Neural cell (in vitro differentiated cells): Measurements from ENCODE around the gene SLC25A30.
"Not testable (repeated sequence)": the region's sequence is repeated elsewhere in the genome, so short reads cannot be mapped to it uniquely, and the experiment has no call there.

Experiments
- CTCF ChIP-seq: fragments of 450-650 bp; IDR thresholded peaks from 2 replicates; pipeline ENCODE4 v1.5.1; 2014; ENCODE audit warnings: antibody characterized with exemption, mild to moderate bottlenecking, moderate library complexity; ENCODE audit not compliant: poor library complexity, severe bottlenecking
- EP300 ChIP-seq: fragments of 450-650 bp; conservative IDR thresholded peaks from 2 replicates; pipeline ENCODE4 v1.6.1; 2014; ENCODE audit warnings: antibody characterized with exemption, mild to moderate bottlenecking, moderate library complexity; ENCODE audit not compliant: poor library complexity, severe bottlenecking
- EZH2 ChIP-seq: fragments of 200-600, 300-800 bp; shearing (Covaris generic), sonication (generic); IDR thresholded peaks from 2 replicates; pipeline ENCODE4 v1.6.1; 2014; ENCODE audit warnings: antibody characterized with exemption, low read length, borderline replicate concordance, mild to moderate bottlenecking; ENCODE audit not compliant: insufficient read depth, poor library complexity, severe bottlenecking
- MXI1 ChIP-seq: fragments of 450-650 bp; conservative IDR thresholded peaks from 2 replicates; pipeline ENCODE4 v1.6.1; 2014; ENCODE audit warnings: antibody characterized with exemption, mild to moderate bottlenecking; ENCODE audit not compliant: poor library complexity, severe bottlenecking
- SMC3 ChIP-seq: fragments of 450-650 bp; conservative IDR thresholded peaks from 2 replicates; pipeline ENCODE4 v1.6.1; 2014; ENCODE audit warnings: antibody characterized with exemption, mild to moderate bottlenecking, moderate library complexity; ENCODE audit not compliant: poor library complexity
- TF ChIP-seq, protein P1 (sequence below): IDR thresholded peaks from 2 replicates; pipeline ENCODE4 v1.6.1; 2012; ENCODE audit warnings: borderline replicate concordance

DNA sequence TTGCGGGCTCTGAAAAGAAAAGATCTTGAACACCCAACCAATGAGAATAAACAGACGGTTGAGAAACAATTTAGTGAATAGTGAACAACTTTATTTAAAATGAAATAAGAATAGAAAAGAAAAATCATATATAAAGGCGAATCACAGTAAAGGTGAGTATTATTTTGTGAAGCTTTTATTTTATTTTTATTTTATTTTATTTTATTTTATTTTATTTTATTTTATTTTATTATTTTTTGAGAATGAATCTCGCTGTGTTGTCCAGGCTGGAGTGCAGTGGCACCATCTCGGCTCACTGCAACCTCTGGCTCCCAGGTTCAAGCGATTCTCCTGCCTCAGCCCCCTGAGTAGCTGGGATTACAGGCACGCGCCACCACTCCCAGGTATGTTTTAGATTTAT lies 74.1 kb downstream of the SLC25A30 start:
- TF ChIP-seq CTCF, MXI1, SMC3, EZH2, EP300: not testable (repeated sequence)
- TF ChIP-seq, protein P1, sequence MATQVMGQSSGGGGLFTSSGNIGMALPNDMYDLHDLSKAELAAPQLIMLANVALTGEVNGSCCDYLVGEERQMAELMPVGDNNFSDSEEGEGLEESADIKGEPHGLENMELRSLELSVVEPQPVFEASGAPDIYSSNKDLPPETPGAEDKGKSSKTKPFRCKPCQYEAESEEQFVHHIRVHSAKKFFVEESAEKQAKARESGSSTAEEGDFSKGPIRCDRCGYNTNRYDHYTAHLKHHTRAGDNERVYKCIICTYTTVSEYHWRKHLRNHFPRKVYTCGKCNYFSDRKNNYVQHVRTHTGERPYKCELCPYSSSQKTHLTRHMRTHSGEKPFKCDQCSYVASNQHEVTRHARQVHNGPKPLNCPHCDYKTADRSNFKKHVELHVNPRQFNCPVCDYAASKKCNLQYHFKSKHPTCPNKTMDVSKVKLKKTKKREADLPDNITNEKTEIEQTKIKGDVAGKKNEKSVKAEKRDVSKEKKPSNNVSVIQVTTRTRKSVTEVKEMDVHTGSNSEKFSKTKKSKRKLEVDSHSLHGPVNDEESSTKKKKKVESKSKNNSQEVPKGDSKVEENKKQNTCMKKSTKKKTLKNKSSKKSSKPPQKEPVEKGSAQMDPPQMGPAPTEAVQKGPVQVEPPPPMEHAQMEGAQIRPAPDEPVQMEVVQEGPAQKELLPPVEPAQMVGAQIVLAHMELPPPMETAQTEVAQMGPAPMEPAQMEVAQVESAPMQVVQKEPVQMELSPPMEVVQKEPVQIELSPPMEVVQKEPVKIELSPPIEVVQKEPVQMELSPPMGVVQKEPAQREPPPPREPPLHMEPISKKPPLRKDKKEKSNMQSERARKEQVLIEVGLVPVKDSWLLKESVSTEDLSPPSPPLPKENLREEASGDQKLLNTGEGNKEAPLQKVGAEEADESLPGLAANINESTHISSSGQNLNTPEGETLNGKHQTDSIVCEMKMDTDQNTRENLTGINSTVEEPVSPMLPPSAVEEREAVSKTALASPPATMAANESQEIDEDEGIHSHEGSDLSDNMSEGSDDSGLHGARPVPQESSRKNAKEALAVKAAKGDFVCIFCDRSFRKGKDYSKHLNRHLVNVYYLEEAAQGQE: not testable (repeated sequence)
